ENCODE measurements around the gene KIAA0586.
"Not testable (repeated sequence)": the region's sequence is repeated elsewhere in the genome, so short reads cannot be mapped to it uniquely, and the experiment has no call there.

The KIAA0586 gene

GRCh38 chr14:58549105-58549757, 121.7 kb downstream of the KIAA0586 start:
- DNase-seq (ENCODE audit: low spot score) = no peak

DNA sequence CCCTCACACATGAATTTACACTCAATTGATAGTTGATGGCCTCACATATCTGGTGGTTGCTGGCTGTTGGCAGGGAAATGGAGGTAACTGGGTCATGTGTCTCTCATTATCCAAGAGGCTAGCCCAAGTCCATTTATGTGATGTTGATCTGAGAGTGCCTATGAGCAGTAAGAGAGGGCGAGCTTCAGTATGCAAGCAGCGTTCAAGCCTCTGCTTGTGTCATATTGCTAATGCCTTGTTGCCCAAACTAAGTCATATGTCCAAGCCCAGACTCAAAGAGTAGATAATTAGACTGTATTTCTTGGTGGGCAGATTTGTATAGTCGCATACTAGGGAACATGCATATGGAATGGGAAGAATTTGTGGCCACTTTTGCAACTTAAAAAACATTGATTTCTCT, 126.4 kb downstream of the KIAA0586 start:
- no peak for DNase-seq (ENCODE audit: low spot score)

- no peak for DNase-seq (ENCODE audit: low spot score)
Measured at GRCh38 chr14:58555647-58556046, 128.1 kb downstream of the KIAA0586 start.

DNA sequence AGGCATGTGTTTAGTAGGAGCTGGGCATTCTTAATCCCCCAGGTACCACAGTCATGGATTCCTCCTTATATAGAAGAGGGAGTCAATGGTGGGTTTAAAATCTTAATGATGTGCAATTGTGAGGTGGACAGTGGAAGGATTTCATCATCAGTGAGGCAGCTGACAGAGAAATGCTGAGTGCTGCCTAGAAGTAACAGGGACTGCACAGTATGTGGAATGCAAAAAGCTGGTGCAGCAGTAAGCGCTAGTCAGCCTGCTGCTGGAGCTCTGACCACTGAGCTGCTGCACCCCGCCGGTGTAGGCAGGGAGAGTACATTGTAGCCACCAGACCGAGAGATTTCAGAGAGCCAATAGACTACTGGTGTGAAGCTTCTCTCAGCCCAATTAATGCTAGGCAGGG, 129.7 kb downstream of the KIAA0586 start:
- DNase-seq (ENCODE audit: low spot score) = no peak

GRCh38 chr14:58560208-58560607, 132.7 kb downstream of the KIAA0586 start:
- no peak for DNase-seq (ENCODE audit: low spot score)

DNA sequence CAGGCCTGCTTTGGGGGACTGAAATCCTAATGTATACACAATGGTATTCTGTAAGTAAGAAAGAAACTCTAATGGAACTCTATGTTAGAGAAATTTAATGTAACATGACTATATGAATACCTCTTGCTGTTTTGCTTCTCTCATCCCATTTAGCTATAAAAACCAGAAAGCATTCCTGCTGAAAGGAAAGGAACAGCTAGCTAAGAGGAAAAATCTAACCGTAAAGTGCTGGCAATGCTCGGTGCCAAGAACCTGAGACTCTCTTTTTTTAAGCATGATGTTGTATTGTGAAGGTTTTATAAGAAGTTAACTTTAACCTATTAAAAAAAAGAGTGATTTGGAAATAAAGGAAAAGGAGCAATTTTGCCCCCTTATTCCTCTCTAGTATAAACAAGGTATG, 134.6 kb downstream of the KIAA0586 start:
- DNase-seq (ENCODE audit: low spot score) = no peak

GRCh38 chr14:58563978-58564377, 136.5 kb downstream of the KIAA0586 start:
- no peak for DNase-seq (ENCODE audit: low spot score)

DNA sequence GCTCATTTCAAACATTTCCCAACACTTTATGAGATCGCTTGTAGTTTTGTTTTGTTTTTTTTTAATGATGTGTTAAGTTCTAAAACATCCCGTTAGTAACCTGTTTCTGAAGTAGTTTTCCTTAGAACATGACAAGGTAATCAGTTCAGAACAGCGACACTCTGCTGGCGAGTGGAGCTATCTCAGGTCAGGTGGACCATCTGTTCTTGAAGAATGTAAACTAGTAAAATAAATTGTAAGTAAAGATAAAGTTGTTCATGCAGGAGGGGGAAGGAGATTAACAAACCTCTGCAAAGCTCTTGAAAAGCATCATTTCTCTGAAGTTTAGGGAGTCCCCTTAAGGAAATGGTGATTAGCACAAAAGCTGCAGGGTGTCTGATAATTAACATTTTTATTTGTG, 138.3 kb downstream of the KIAA0586 start:
- no peak for DNase-seq (ENCODE audit: low spot score)

DNA sequence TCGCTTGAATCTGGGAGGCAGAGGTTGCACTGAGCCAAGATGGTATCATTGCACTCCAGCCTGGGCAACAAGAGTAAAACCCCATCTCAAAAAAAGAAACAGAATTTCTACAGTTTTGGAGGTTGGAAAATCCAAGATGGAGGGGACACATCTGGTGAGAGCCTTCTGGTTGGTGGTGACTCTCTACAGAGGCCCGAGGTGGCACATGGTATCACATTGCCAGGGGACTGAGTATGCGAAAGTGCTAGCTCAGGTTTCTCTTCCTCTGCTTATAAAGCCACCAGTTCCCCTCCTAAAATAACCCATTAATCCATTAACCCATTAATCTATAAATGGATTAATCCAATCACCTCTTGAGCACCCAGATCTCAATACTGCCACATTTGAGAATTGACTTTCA, 139.5 kb downstream of the KIAA0586 start:
- DNase-seq (ENCODE audit: low spot score) = no peak

DNA sequence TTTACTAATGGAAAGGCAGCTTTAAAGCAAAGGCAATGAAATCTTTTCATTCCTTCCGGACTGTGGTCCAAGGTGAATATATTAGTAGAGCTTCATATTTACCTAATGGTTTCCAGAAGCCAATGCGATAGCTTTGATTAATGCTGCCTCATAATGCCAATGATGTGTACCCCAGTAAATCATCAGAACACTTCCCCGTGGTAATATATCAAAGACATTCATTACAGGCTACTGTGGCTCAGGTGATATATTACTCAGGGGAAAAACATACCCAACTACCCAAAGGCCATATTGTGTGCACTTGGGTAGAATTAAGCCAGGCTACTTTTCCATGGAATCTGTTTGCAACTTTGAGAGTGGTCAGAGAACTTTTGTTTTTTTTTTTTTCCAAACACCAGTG, 140.8 kb downstream of the KIAA0586 start:
- DNase-seq (ENCODE audit: low spot score) = no peak

- DNase-seq (ENCODE audit: low spot score) = no peak
Measured at GRCh38 chr14:58571256-58571655, 143.7 kb downstream of the KIAA0586 start.

GRCh38 chr14:58571769-58572472, 144.4 kb downstream of the KIAA0586 start:
- no peak for DNase-seq (ENCODE audit: low spot score)

GRCh38 chr14:58572473-58572853, 144.9 kb downstream of the KIAA0586 start:
- no peak for DNase-seq (ENCODE audit: low spot score)

- no peak for DNase-seq (ENCODE audit: low spot score)
Measured at GRCh38 chr14:58572863-58573262, 145.3 kb downstream of the KIAA0586 start.

GRCh38 chr14:58574623-58575022, 147.1 kb downstream of the KIAA0586 start:
- DNase-seq (ENCODE audit: low spot score) = no peak

DNA sequence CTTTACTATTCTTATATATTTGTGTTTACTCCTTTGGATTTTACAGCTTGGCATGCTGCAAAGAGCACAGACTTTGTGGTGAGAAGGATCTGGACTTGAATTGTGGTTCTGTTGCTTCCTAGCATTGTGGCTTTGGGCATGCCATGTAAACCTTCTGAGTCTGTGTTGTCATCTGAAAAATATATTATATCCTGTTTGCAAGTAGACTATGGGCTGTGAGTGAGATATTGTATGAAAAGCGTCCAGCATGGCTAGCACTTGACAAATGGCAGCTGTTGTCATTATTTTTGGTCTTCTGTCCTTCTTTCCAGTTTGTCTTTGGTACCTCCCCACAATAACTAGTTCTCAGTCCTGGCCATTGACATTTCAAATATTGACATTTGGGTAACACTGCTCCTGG, 148.4 kb downstream of the KIAA0586 start:
- no peak for DNase-seq (ENCODE audit: low spot score)

DNA sequence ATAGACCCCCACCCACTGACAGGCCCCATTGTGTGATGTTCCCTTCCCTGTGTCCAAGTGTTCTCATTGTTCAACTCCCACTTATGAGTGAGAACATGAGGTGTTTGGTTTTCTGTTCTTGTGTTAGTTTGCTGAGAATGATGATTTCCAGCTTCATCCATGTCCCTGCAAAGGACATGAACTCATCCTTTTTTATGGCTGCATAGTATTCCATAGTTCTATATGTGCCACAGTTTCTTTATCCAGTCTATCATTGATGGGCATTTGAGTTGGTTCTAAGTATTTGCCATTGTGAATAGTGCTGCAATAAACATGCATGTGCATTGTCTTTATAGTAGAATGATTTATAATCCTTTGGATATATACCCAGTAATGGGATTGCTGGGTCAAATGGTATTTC, 152.5 kb downstream of the KIAA0586 start:
- not testable (repeated sequence) for DNase-seq (ENCODE audit: low spot score)

- DNase-seq (ENCODE audit: low spot score) = not testable (repeated sequence)
Measured at GRCh38 chr14:58581389-58581788, 153.9 kb downstream of the KIAA0586 start.

DNA sequence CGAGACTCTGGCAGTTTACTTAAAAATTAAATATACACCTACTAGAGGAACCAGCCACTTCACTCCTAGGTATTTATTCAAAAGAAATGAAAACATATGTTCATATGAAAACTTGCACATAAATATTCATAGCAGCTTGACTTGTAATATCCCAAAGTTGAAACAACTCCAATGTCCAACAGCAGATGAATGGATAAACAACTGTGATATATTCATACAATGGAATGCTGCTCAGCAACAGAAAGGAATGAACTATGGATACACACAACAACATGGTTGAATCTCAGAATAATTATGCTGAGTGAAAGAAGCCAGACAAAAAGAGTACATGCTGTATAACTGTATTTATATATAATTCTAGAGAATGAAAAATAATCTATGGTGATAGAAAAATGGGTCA, 156.9 kb downstream of the KIAA0586 start:
- DNase-seq (ENCODE audit: low spot score) = no peak

GRCh38 chr14:58587271-58587670, 159.8 kb downstream of the KIAA0586 start:
- DNase-seq (ENCODE audit: low spot score) = no peak

GRCh38 chr14:58588321-58588720, 160.8 kb downstream of the KIAA0586 start:
- not testable (repeated sequence) for DNase-seq (ENCODE audit: low spot score)

- DNase-seq (ENCODE audit: low spot score) = no peak
Measured at GRCh38 chr14:58593977-58594376, 166.5 kb downstream of the KIAA0586 start.

GRCh38 chr14:58597041-58597440, 169.5 kb downstream of the KIAA0586 start:
- no peak for DNase-seq (ENCODE audit: low spot score)

All from NAMALWA (cell line).